Measurements from ENCODE around the gene TBC1D9B.

TBC1D9B gene

DNA sequence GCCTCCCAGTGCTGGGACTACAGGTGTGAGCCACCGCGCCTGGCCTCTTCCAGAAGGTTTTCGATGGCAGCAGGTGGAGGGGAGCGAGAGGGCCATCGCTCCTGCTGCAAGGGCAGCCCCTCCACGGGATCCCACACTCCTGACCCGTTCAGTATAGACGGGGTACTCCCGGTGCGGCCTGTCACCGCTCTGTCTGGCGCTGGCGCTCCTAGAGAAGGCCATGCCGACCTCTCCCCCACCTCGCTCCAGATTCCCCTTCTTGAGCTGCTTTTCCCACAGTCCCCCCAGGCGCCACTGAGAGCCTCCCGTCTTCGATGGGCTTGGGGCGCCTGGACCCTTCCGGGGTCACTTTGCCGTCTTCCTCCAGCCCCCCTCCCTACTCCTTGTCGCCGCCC is 91.3 kb downstream of the TBC1D9B start:
- no peaks in the 10 kb centered on the region for H3K27me3 ChIP-seq (ENCODE audit: insufficient read depth, low read length, poor library complexity)
- TF ChIP-seq EZH2 (IDR thresholded peaks at IDR 0.05; ENCODE audit: borderline replicate concordance, low read depth, low read length, severe bottlenecking), result no peak
- TF ChIP-seq, protein P1, sequence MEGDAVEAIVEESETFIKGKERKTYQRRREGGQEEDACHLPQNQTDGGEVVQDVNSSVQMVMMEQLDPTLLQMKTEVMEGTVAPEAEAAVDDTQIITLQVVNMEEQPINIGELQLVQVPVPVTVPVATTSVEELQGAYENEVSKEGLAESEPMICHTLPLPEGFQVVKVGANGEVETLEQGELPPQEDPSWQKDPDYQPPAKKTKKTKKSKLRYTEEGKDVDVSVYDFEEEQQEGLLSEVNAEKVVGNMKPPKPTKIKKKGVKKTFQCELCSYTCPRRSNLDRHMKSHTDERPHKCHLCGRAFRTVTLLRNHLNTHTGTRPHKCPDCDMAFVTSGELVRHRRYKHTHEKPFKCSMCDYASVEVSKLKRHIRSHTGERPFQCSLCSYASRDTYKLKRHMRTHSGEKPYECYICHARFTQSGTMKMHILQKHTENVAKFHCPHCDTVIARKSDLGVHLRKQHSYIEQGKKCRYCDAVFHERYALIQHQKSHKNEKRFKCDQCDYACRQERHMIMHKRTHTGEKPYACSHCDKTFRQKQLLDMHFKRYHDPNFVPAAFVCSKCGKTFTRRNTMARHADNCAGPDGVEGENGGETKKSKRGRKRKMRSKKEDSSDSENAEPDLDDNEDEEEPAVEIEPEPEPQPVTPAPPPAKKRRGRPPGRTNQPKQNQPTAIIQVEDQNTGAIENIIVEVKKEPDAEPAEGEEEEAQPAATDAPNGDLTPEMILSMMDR (IDR thresholded peaks at IDR 0.05; ENCODE audit: borderline replicate concordance, extremely low read depth, low read length, poor library complexity, severe bottlenecking), result no peak
- H3K4me3 ChIP-seq (ENCODE audit: low read depth in 1 of 2, low read length in 2 of 2), result no peak overlapping the region
- H3K9ac ChIP-seq (ENCODE audit: low read depth, low read length), result no peak overlapping the region
- no peak overlapping the region for H3K4me2 ChIP-seq (ENCODE audit: insufficient read depth, low read length)
- H3K27ac ChIP-seq (ENCODE audit: low read length), result no peak overlapping the region
- peaks cover 4% of the 10 kb centered on the region for H3K79me2 ChIP-seq (ENCODE audit: insufficient read depth, low read length)
- H4K20me1 ChIP-seq (ENCODE audit: insufficient read depth, low read length), result no peaks in the 10 kb centered on the region
- no peak for DNase-seq
- no peak overlapping the region for H2AFZ ChIP-seq (ENCODE audit: low read depth, low read length)
- no peak for ATAC-seq (ENCODE audit: insufficient read depth, low read depth)
- H3K36me3 ChIP-seq (ENCODE audit: insufficient read depth, low read length), result peaks cover 13% of the 10 kb centered on the region
- no peaks in the 10 kb centered on the region for H3K9me3 ChIP-seq (ENCODE audit: insufficient read depth, low read length, severe bottlenecking)
- H3K4me1 ChIP-seq (ENCODE audit: insufficient read depth, low read length), result peaks cover 11% of the 10 kb centered on the region

GRCh38 chr5:179815491-179816249 is 92.0 kb downstream of the TBC1D9B start:
- no peak overlapping the region for H3K27ac ChIP-seq (ENCODE audit: low read length)
- TF ChIP-seq, protein P1 (IDR thresholded peaks at IDR 0.05; ENCODE audit: borderline replicate concordance, extremely low read depth, low read length, poor library complexity, severe bottlenecking), result no peak
- TF ChIP-seq EZH2 (IDR thresholded peaks at IDR 0.05; ENCODE audit: borderline replicate concordance, low read depth, low read length, severe bottlenecking), result no peak
- H2AFZ ChIP-seq (ENCODE audit: low read depth, low read length), result no peak overlapping the region
- H3K36me3 ChIP-seq (ENCODE audit: insufficient read depth, low read length), result peaks cover 15% of the 10 kb centered on the region
- no peak overlapping the region for H3K4me2 ChIP-seq (ENCODE audit: insufficient read depth, low read length)
- no peak for ATAC-seq (ENCODE audit: insufficient read depth, low read depth)
- H3K9me3 ChIP-seq (ENCODE audit: insufficient read depth, low read length, severe bottlenecking), result no peaks in the 10 kb centered on the region
- no peak for DNase-seq
- H3K4me3 ChIP-seq (ENCODE audit: low read depth in 1 of 2, low read length in 2 of 2), result no peak overlapping the region
- peaks cover 11% of the 10 kb centered on the region for H3K4me1 ChIP-seq (ENCODE audit: insufficient read depth, low read length)
- no peaks in the 10 kb centered on the region for H3K27me3 ChIP-seq (ENCODE audit: insufficient read depth, low read length, poor library complexity)
- no peaks in the 10 kb centered on the region for H4K20me1 ChIP-seq (ENCODE audit: insufficient read depth, low read length)
- H3K79me2 ChIP-seq (ENCODE audit: insufficient read depth, low read length), result no peaks in the 10 kb centered on the region
- H3K9ac ChIP-seq (ENCODE audit: low read depth, low read length), result no peak overlapping the region

DNA sequence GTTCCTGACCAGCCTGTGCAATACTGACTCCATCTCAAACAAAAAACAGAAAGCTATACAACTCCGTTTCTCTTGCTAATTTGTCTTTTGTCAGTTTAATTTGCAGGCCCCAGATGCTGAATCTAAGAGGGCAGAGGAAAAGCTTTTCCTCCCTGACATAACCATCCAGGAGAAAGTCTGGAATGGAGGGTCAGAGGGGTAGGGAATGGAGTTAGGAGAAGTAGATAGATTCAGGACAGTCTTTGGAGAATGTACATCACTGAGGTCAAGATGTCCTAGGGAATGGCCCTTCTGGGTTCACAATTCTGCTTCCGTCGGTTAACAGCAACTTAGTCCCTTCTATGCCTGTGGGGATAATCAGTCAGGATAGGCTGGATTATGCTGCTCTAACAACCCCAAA is 93.6 kb downstream of the TBC1D9B start:
- TF ChIP-seq, protein P1 (IDR thresholded peaks at IDR 0.05; ENCODE audit: borderline replicate concordance, extremely low read depth, low read length, poor library complexity, severe bottlenecking), result no peak
- no peak for TF ChIP-seq EZH2 (IDR thresholded peaks at IDR 0.05; ENCODE audit: borderline replicate concordance, low read depth, low read length, severe bottlenecking)
- H2AFZ ChIP-seq (ENCODE audit: low read depth, low read length), result no peak overlapping the region
- ATAC-seq (ENCODE audit: insufficient read depth, low read depth), result no peak
- H4K20me1 ChIP-seq (ENCODE audit: insufficient read depth, low read length), result no peaks in the 10 kb centered on the region
- H3K27me3 ChIP-seq (ENCODE audit: insufficient read depth, low read length, poor library complexity), result no peaks in the 10 kb centered on the region
- no peaks in the 10 kb centered on the region for H3K79me2 ChIP-seq (ENCODE audit: insufficient read depth, low read length)
- H3K36me3 ChIP-seq (ENCODE audit: insufficient read depth, low read length), result peaks cover 15% of the 10 kb centered on the region
- H3K4me3 ChIP-seq (ENCODE audit: low read depth in 1 of 2, low read length in 2 of 2), result no peak overlapping the region
- H3K27ac ChIP-seq (ENCODE audit: low read length), result no peak overlapping the region
- no peak overlapping the region for H3K9ac ChIP-seq (ENCODE audit: low read depth, low read length)
- no peak overlapping the region for H3K4me2 ChIP-seq (ENCODE audit: insufficient read depth, low read length)
- H3K9me3 ChIP-seq (ENCODE audit: insufficient read depth, low read length, severe bottlenecking), result no peaks in the 10 kb centered on the region
- no peak for DNase-seq
- H3K4me1 ChIP-seq (ENCODE audit: insufficient read depth, low read length), result no peaks in the 10 kb centered on the region
